ENCODE measurements around the gene PTK7. TPM values are rescaled to one million over a fixed set of nuclear protein-coding genes. Genes with fewer than 3 reads are reported as not detected.

The PTK7 gene
- total RNA-seq, 1 experiment from 2014 or later: 105 TPM

DNA sequence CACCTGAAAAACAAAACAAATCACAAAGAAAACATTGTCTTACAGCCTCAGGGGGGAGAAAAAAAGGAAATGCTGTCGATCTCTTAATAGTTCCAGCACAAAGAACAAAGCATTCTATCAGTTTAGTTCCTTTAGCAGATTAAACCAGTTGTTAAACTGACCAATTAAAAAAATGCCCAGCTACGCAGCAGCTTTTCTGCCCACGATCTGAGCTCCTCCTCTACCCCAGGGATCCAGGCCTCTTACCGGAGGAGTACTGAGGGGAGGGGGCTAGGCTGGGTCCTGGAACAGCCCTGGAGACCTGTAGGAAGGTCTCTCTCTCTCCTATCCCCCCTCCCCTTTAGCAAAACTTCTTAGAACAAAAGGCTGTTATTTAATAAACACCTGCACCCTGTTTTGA, 13.4 kb downstream of the PTK7 start:
- Histone ChIP-seq H3K9me3 (ENCODE audit: control insufficient read depth in 1 of 2, insufficient read depth in 1 of 2, low read depth in 1 of 2, low read length in 2 of 2) (no peaks in the 10 kb centered on the region), H3K79me2 (ENCODE audit: insufficient read depth, low read length) (peaks cover 91% of the 10 kb centered on the region), H2AFZ (ENCODE audit: low read depth, low read length, poor library complexity, severe bottlenecking) (no peak overlapping the region), H4K20me1 (ENCODE audit: insufficient read depth) (no peaks in the 10 kb centered on the region; the same call in 1 of the 2 replicates), H3K4me3 (replicated peaks in 1 of 2; ENCODE audit: low read depth in 1 of 2, low read length in 2 of 2) (no peak overlapping the region), H3K9ac (ENCODE audit: low read length) (0 out of 2 replicates have a peak overlapping the region, but pooled peaks have one; percentile 7), H3K27ac (ENCODE audit: low read depth, low read length) (peak overlapping the region; percentile 56), H3K27me3 (ENCODE audit: insufficient read depth, low read length) (no peaks in the 10 kb centered on the region), H3K4me2 (ENCODE audit: low read length) (peak overlapping the region; percentile 13; the same call in 1 of the 2 replicates), H3K9me2 (ENCODE audit: insufficient read depth) (no peaks in the 10 kb centered on the region), H3K4me1 (ENCODE audit: control insufficient read depth in 1 of 2, insufficient read depth in 2 of 2, low read length in 2 of 2) (peaks cover 24 to 73% of the 10 kb centered on the region in 2 experiments), H3K36me3 (ENCODE audit: control insufficient read depth in 1 of 2, insufficient read depth in 2 of 2, low read length in 2 of 2) (no peaks in the 10 kb centered on the region)
- DNase-seq (ENCODE audit: low read depth, low spot score) (no peak), ATAC-seq (no peak)
- TF ChIP-seq EZH2 (IDR thresholded peaks at IDR 0.05) (no peak), ATF3 (IDR thresholded peaks at IDR 0.05) (no peak), EZH2phosphoT487 (IDR thresholded peaks at IDR 0.05; ENCODE audit: borderline replicate concordance) (no peak), ZFX (IDR thresholded peaks at IDR 0.05) (no peak), SIN3A (IDR thresholded peaks at IDR 0.05; ENCODE audit: low read depth) (no peak), JUND (IDR thresholded peaks at IDR 0.05) (no peak), TCF7L2 (IDR thresholded peaks at IDR 0.05; ENCODE audit: borderline replicate concordance, extremely low read depth, insufficient read depth, insufficient read length) (no peak)
- TF ChIP-seq, protein P1, sequence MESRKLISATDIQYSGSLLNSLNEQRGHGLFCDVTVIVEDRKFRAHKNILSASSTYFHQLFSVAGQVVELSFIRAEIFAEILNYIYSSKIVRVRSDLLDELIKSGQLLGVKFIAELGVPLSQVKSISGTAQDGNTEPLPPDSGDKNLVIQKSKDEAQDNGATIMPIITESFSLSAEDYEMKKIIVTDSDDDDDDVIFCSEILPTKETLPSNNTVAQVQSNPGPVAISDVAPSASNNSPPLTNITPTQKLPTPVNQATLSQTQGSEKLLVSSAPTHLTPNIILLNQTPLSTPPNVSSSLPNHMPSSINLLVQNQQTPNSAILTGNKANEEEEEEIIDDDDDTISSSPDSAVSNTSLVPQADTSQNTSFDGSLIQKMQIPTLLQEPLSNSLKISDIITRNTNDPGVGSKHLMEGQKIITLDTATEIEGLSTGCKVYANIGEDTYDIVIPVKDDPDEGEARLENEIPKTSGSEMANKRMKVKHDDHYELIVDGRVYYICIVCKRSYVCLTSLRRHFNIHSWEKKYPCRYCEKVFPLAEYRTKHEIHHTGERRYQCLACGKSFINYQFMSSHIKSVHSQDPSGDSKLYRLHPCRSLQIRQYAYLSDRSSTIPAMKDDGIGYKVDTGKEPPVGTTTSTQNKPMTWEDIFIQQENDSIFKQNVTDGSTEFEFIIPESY (IDR thresholded peaks at IDR 0.05; ENCODE audit: extremely low read depth, insufficient replicate concordance, low read length): no peak
- TF ChIP-seq, protein P2, sequence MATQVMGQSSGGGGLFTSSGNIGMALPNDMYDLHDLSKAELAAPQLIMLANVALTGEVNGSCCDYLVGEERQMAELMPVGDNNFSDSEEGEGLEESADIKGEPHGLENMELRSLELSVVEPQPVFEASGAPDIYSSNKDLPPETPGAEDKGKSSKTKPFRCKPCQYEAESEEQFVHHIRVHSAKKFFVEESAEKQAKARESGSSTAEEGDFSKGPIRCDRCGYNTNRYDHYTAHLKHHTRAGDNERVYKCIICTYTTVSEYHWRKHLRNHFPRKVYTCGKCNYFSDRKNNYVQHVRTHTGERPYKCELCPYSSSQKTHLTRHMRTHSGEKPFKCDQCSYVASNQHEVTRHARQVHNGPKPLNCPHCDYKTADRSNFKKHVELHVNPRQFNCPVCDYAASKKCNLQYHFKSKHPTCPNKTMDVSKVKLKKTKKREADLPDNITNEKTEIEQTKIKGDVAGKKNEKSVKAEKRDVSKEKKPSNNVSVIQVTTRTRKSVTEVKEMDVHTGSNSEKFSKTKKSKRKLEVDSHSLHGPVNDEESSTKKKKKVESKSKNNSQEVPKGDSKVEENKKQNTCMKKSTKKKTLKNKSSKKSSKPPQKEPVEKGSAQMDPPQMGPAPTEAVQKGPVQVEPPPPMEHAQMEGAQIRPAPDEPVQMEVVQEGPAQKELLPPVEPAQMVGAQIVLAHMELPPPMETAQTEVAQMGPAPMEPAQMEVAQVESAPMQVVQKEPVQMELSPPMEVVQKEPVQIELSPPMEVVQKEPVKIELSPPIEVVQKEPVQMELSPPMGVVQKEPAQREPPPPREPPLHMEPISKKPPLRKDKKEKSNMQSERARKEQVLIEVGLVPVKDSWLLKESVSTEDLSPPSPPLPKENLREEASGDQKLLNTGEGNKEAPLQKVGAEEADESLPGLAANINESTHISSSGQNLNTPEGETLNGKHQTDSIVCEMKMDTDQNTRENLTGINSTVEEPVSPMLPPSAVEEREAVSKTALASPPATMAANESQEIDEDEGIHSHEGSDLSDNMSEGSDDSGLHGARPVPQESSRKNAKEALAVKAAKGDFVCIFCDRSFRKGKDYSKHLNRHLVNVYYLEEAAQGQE (IDR thresholded peaks at IDR 0.05; ENCODE audit: low read depth): no peak
- RAD21 ChIA-PET (ENCODE audit: low non-redundant PET in 1 of 2, low total read pairs in 2 of 2, uncharacterized antibody in 2 of 2, unreplicated experiment in 2 of 2): no interaction called here
- CTCF ChIA-PET: no interaction called here
- BruUV-seq (replicated peaks): no TSS peak
- intact Hi-C loops (cut with micrococcal nuclease): no loop called here
- POLR2A ChIA-PET: interaction anchor here (2.5 kb wide), 1 partner anchor 13 kb away, joined by 8 read pairs; the partner anchor contains the start of gene PTK7
